Measurements from ENCODE around the gene FCN2. TPM values are rescaled to one million over a fixed set of nuclear protein-coding genes. Genes with fewer than 3 reads are reported as not detected.
"Not testable (repeated sequence)": the region's sequence is repeated elsewhere in the genome, so short reads cannot be mapped to it uniquely, and the experiment has no call there.

Gene FCN2
- total RNA-seq, 6 experiments from 2014 or later = 46.6 to 116 (median 77.3) TPM

GRCh38 chr9:134853893-134854292 lies 26.7 kb upstream of the FCN2 start:
- no peaks in the 10 kb centered on the region for H3K36me3 ChIP-seq
- 77% methylated on average over 4 of the region's 6 CpGs for WGBS (ENCODE audit: insufficient coverage, low coverage, low lambda C conversion rate, missing lambda C conversion rate)
- H3K27ac ChIP-seq = no peak overlapping the region
- DNase-seq (peak in 1 of 3 donors; percentile 20), ATAC-seq (no peak)
- no peaks in the 10 kb centered on the region for H3K27me3 ChIP-seq
- H3K4me1 ChIP-seq = no peaks in the 10 kb centered on the region
- no peaks in the 10 kb centered on the region for H3K9me3 ChIP-seq
- H3K4me3 ChIP-seq = no peak overlapping the region
- intact Hi-C loops (cut with DNase I) = no loop called here
- TF ChIP-seq POLR2A (IDR thresholded peaks at IDR 0.05) = no peak
- TF ChIP-seq CTCF (IDR thresholded peaks at IDR 0.05) = no peak

GRCh38 chr9:134854541-134854981 lies 26.0 kb upstream of the FCN2 start:
- WGBS (ENCODE audit: insufficient coverage, low coverage, low lambda C conversion rate, missing lambda C conversion rate) = no CpG with 5 or more reads among the region's 11 CpGs
- no peak for TF ChIP-seq CTCF (IDR thresholded peaks at IDR 0.05)
- TF ChIP-seq POLR2A (IDR thresholded peaks at IDR 0.05) = no peak
- H3K9me3 ChIP-seq = no peaks in the 10 kb centered on the region
- intact Hi-C loops (cut with DNase I) = no loop called here
- H3K27me3 ChIP-seq = no peaks in the 10 kb centered on the region
- peak in 1 of 3 donors; percentile 35 for DNase-seq
- no peaks in the 10 kb centered on the region for H3K4me1 ChIP-seq
- no peak overlapping the region for H3K4me3 ChIP-seq
- no peaks in the 10 kb centered on the region for H3K36me3 ChIP-seq
- H3K27ac ChIP-seq = no peak overlapping the region
- peak in 1 of 4 donors; percentile 21 for ATAC-seq

GRCh38 chr9:134855231-134855899 lies 25.2 kb upstream of the FCN2 start:
- no peak for TF ChIP-seq CTCF (IDR thresholded peaks at IDR 0.05)
- no peak for TF ChIP-seq POLR2A (IDR thresholded peaks at IDR 0.05)
- H3K36me3 ChIP-seq = no peaks in the 10 kb centered on the region
- H3K9me3 ChIP-seq = no peaks in the 10 kb centered on the region
- intact Hi-C loops (cut with DNase I) = no loop called here
- H3K27ac ChIP-seq = no peak overlapping the region
- peak in 1 of 4 donors; percentile 20 for ATAC-seq
- H3K4me3 ChIP-seq = no peak overlapping the region
- H3K27me3 ChIP-seq = no peaks in the 10 kb centered on the region
- H3K4me1 ChIP-seq = no peaks in the 10 kb centered on the region
- 42% methylated on average over 3 of the region's 18 CpGs for WGBS (ENCODE audit: insufficient coverage, low coverage, low lambda C conversion rate, missing lambda C conversion rate)
- DNase-seq = peak in 1 of 3 donors; percentile 35

GRCh38 chr9:134855900-134856377 lies 24.7 kb upstream of the FCN2 start:
- no peaks in the 10 kb centered on the region for H3K36me3 ChIP-seq
- intact Hi-C loops (cut with DNase I) = no loop called here
- 64% methylated on average over 6 of the region's 9 CpGs for WGBS (ENCODE audit: insufficient coverage, low coverage, low lambda C conversion rate, missing lambda C conversion rate)
- H3K9me3 ChIP-seq = no peaks in the 10 kb centered on the region
- TF ChIP-seq POLR2A (IDR thresholded peaks at IDR 0.05) = no peak
- no peak for TF ChIP-seq CTCF (IDR thresholded peaks at IDR 0.05)
- no peaks in the 10 kb centered on the region for H3K27me3 ChIP-seq
- H3K27ac ChIP-seq = no peak overlapping the region
- ATAC-seq (no peak), DNase-seq (peak in 1 of 3 donors; percentile 30)
- H3K4me3 ChIP-seq = no peak overlapping the region
- H3K4me1 ChIP-seq = no peaks in the 10 kb centered on the region

- H3K27me3 ChIP-seq; H3K4me3 ChIP-seq; H3K36me3 ChIP-seq; H3K9me3 ChIP-seq; intact Hi-C loops (cut with DNase I); ATAC-seq; H3K4me1 ChIP-seq; H3K27ac ChIP-seq: not testable (repeated sequence)
- peak in 1 of 3 donors; percentile 2 for DNase-seq
- 82% methylated on average over 2 of the region's 2 CpGs for WGBS (ENCODE audit: insufficient coverage, low coverage, low lambda C conversion rate, missing lambda C conversion rate)
Observed at GRCh38 chr9:134857451-134857850, 23.2 kb upstream of the FCN2 start.
